Rectal smooth muscle tissue (tissue), 1 donor: Measurements from ENCODE around the gene ANKRD44.
"Not testable (repeated sequence)": the region's sequence is repeated elsewhere in the genome, so short reads cannot be mapped to it uniquely, and the experiment has no call there.

ENCODE experiments used
- H3K27ac ChIP-seq: one replicate; pipeline ENCODE4 v1.7.0; 2013; ENCODE audit warnings: low read depth, low read length, inconsistent platforms
- H3K27me3 ChIP-seq: one replicate; pipeline ENCODE4 v1.7.0; 2013; ENCODE audit warnings: low read length; ENCODE audit not compliant: control insufficient read depth, insufficient read depth
- H3K36me3 ChIP-seq: one replicate; pipeline ENCODE4 v1.7.0; 2013; ENCODE audit warnings: low read length; ENCODE audit not compliant: control insufficient read depth, insufficient read depth
- H3K4me1 ChIP-seq: one replicate; pipeline ENCODE4 v1.7.0; 2013; ENCODE audit warnings: low read length; ENCODE audit not compliant: control insufficient read depth, insufficient read depth
- H3K4me3 ChIP-seq: one replicate; pipeline ENCODE4 v1.7.0; 2013; ENCODE audit warnings: low read length
- H3K9ac ChIP-seq: one replicate; pipeline ENCODE4 v1.7.0; 2013; ENCODE audit warnings: low read length

Gene ANKRD44

DNA sequence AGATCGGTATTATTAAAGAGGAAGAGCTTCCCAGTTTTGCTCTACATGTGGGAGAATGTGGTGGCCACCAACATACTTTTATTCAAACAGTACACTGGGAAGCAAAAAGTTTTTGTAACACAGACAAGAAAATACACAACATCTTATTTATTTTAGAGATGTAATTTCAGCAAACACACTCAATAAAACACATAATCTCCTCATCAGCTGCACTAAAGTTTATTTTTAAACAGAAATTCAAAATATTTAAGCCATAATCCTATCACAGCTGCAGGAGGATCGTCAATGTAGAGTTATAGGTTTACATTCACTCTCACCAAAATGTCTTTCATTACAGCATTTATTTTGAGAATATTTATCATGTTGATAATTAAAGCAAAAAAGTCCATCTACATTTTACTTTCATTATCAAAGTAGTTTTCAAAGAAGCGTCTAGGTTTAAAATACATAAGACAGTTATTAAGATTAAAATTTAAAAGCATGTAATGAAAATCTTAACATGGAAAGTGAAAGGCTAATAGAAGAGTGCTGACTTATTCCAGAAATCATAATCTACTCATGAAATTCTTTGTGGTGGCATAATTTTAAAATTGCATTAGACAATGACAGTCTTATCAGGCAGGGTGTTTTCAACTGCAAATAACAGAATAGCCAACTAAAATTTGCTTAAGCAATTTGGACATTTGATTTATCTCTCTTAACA, 61.0 kb downstream of the ANKRD44 start:
- no peaks in the 10 kb centered on the region for H3K36me3 ChIP-seq
- H3K27ac ChIP-seq = no peak overlapping the region
- H3K9ac ChIP-seq = no peak overlapping the region
- no peak overlapping the region for H3K4me3 ChIP-seq
- peaks cover 6% of the 10 kb centered on the region for H3K4me1 ChIP-seq
- no peaks in the 10 kb centered on the region for H3K27me3 ChIP-seq

DNA sequence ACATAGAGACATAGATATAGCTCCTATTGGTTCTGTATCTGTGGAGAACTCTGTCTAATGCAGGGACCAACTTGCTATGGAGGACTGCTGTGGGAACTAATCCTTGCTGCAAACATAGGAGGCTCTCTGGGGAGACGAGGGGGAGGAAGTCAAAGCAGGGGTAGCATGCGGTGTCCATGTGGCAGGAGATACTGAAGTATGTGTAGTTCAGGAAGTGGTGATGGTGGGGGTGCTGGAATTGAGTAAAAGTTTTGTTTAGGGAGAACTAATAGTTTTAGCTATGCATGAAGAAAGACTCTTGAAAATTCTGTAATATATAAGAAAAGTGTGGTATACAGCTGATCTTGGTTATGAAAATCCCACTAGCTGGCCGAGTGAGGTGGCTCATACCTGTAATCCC, 62.0 kb downstream of the ANKRD44 start:
- Histone ChIP-seq H3K27ac (no peak overlapping the region), H3K4me1 (peaks cover 3% of the 10 kb centered on the region), H3K27me3 (no peaks in the 10 kb centered on the region), H3K36me3 (no peaks in the 10 kb centered on the region), H3K4me3 (no peak overlapping the region), H3K9ac (no peak overlapping the region)

DNA sequence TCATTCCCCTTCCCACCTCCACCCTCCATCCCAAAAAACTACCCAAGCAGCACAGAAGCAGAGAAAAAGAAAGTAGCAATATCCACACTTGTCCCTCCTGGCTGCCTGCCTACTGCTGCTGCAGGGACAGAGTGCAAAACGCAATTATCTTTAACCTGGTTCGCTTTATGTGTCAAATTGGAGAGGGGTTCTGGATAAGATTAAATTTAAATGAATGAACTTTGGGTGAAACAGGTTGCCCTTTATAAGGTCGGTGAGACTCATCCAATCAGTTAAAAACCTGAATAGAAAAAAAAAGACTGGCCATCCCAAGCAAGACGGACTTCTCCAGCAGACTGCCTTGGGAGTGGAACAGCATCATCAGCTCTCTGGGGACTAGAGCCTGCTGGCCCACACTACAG, 62.6 kb downstream of the ANKRD44 start:
- H3K27ac ChIP-seq = no peak overlapping the region
- H3K4me1 ChIP-seq = peaks cover 3% of the 10 kb centered on the region
- H3K27me3 ChIP-seq = no peaks in the 10 kb centered on the region
- no peaks in the 10 kb centered on the region for H3K36me3 ChIP-seq
- no peak overlapping the region for H3K9ac ChIP-seq
- H3K4me3 ChIP-seq = no peak overlapping the region

DNA sequence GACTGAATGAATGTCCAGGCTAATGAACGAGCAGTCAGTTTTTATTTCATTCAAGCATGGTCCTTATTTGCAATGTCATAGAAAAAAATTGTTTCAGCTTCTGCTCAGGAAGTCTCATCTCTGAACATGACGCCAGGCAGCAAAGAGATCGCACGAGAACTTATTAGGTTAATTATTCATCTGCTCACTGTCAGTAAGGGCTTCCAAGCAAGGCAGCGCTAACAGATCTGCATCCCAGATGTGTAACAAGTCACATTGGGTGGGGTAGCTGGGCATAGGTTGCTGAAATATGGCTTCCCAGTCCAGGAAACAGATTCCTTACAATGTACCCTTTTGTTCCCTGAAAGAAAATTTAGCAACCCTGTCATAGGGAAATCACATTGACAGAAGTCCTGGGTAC, 63.5 kb downstream of the ANKRD44 start:
- no peaks in the 10 kb centered on the region for H3K27me3 ChIP-seq
- H3K4me1 ChIP-seq = peaks cover 3% of the 10 kb centered on the region
- no peaks in the 10 kb centered on the region for H3K36me3 ChIP-seq
- no peak overlapping the region for H3K9ac ChIP-seq
- no peak overlapping the region for H3K27ac ChIP-seq
- H3K4me3 ChIP-seq = no peak overlapping the region

DNA sequence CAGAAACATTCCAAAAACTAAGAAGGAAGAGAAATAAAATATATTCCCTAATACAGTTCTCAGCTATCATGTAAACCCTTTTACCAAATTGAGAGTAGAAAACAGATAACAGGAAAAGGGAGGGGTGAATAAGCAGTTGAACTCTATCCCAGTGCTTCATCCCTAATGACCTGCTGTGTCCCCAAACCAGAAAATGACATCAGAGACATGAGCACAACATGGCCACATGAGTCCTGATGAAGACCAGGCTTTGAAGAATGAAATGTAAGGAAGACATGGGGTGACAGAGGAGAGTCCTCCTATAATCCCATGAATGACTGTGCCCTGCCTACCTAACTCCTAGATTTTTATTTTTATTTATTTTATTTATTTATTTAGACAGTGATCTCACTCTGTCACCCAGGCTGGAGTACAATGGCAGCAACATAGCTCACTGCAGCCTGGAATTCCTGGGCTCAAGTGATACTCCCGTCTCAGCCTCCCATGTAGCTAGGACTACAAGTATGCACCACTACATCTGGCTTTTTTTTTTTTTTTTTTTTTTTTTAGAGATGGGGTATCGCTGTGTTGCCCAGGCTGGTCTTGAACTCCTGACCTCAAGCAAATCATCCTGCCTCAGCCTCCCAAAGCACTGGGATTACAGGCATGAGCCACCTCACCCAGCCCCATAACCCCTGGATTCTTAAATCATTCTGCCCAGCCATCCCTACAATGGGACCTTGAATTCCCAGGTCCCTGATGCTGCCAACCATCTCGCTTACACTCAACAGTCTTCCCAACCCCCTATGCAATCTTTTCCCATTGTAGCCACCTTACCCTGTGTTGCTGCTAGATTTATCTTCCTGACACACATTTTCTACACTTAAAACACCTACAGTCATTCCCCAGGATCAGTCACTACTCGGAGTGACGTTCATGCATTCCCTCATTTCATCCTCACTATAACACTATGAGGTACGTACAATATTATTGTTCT, 64.5 kb downstream of the ANKRD44 start:
- Histone ChIP-seq H3K27ac (no peak overlapping the region), H3K4me3 (no peak overlapping the region), H3K4me1 (peaks cover 3% of the 10 kb centered on the region), H3K36me3 (no peaks in the 10 kb centered on the region), H3K9ac (no peak overlapping the region), H3K27me3 (no peaks in the 10 kb centered on the region)

DNA sequence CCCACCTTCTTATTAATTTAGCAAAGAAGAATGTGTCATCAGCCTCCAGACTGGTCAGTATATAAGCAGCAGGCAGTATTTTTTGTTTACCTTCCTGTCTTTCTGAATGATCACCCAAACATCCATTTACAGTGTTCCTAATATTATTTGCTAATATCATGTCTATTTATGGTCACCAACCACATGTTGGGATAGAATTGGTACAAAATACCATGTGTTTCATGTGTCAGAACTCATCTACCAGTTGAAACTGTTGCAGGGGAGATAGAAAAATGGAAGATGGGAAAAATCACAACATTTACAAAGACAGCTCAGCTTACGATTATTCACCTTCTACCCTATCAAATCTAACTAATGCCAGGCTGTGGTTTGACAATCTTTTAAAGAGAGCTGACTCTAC, 66.2 kb downstream of the ANKRD44 start:
- Histone ChIP-seq H3K4me3 (no peak overlapping the region), H3K4me1 (peaks cover 2% of the 10 kb centered on the region), H3K36me3 (no peaks in the 10 kb centered on the region), H3K9ac (no peak overlapping the region), H3K27ac (no peak overlapping the region), H3K27me3 (no peaks in the 10 kb centered on the region)

DNA sequence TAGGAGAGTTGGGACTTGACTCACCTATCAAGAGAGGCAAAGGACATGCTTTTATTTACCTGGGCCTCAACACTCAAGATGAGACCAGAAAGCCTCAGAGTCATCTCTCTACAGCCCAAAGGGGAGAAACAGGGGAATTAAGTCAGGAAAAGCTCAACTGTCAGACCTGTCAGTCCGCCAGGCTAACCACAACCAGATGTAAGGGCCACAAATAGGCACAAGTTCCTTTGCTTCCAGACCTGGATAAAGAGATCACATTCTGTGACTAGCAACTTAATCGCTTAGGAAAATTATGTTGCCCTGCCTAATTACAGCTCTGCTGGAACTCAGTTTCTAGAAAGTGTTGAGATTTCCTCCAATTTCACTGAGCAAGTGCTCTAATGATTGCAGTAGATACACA, 67.9 kb downstream of the ANKRD44 start:
- no peaks in the 10 kb centered on the region for H3K27me3 ChIP-seq
- H3K4me1 ChIP-seq = peaks cover 6% of the 10 kb centered on the region
- H3K4me3 ChIP-seq = no peak overlapping the region
- H3K36me3 ChIP-seq = no peaks in the 10 kb centered on the region
- H3K27ac ChIP-seq = no peak overlapping the region
- no peak overlapping the region for H3K9ac ChIP-seq

DNA sequence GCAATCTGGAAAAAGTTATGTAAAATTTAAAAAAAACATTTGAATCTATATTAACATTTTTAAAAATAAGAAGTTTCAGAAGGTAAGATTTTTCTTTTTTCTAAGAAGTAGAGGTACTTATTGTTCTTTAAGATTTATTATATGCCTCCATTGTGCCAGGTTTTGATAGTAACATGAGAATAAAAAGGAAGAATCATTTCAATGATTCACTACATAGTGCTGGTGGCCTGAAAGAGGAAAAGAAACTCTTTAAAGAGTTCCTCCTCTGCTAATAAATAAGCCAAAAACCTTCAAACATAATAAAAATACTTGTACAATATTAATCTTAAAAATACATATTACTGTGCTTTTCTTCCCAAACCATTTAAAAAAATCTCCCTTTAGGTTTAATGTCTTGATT, 69.0 kb downstream of the ANKRD44 start:
- Histone ChIP-seq H3K36me3 (no peaks in the 10 kb centered on the region), H3K9ac (no peak overlapping the region), H3K27me3 (no peaks in the 10 kb centered on the region), H3K27ac (no peak overlapping the region), H3K4me3 (no peak overlapping the region), H3K4me1 (peaks cover 7% of the 10 kb centered on the region)

DNA sequence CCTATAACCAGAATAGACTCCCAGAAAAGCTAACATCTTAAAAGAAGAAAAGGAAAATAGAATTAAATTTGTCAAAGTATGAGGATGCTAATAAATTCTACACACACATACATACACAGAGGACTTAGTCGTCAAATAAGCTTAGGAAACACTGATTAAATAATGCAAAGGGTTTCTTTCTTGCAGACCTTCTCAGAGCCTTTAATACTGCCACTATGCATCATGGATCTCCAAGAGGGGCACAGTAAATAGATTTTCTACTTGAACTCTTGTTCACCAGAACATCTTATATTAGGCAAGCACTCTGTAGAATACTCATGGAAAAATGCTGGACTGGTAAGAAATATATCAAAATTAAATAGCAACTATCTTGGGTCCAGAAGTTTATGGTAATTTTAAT, 69.4 kb downstream of the ANKRD44 start:
- Histone ChIP-seq H3K4me3 (no peak overlapping the region), H3K27ac (no peak overlapping the region)

DNA sequence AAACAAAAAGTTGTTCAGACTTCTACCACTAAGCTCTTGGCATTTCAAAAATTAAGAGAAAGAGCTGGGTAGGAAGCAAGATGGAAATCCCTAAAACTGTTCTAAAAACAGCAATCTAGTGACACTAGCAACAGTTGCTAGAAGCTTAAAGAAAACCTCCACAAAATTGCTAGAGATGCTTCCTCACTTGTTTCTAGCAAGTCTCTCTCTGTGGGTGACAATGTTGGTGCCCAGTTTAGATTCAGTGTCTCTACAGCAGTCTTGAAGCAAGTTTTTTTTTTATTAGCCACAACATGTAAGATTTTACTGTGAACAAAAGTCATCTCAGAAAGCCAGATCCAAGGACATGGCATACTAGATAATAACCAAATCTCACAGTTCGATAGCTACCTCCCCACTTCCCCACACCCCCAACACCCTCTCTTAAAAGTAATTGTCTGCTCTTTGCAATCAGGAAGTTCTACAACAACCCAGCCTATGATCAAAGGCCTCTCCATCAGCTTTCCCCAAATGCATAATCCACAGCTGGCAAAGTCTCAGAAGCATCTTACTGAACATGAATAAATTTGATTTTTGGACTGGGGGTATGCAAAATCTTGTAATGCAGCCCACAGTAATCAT, 70.0 kb downstream of the ANKRD44 start:
- Histone ChIP-seq H3K4me1 (peaks cover 7% of the 10 kb centered on the region), H3K9ac (no peak overlapping the region), H3K27ac (no peak overlapping the region), H3K27me3 (no peaks in the 10 kb centered on the region), H3K4me3 (no peak overlapping the region), H3K36me3 (no peaks in the 10 kb centered on the region)

More for the DNA sequence above, 69.4 kb downstream of the ANKRD44 start:
- peaks cover 7% of the 10 kb centered on the region for H3K4me1 ChIP-seq
- no peak overlapping the region for H3K9ac ChIP-seq
- no peaks in the 10 kb centered on the region for H3K27me3 ChIP-seq
- H3K36me3 ChIP-seq = no peaks in the 10 kb centered on the region

DNA sequence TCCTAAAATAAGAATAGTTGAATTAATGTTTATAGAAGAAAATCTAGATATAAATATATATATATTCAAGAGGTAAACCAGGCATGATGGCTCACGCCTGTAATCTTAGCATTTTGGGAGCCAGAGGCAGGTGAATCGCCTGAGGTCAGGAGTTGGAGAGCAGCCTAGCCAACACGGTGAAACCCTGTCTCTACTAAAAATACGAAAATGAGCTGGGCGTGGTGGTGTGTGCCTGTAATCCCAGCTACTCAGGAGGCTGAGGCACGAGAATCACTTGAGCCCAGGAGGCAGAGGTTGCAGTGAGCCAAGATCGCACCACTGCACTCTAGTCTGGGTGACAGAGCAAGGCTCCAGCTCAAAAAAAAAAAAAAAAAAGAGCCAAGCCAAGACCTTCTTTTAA, 70.6 kb downstream of the ANKRD44 start:
- H3K36me3 ChIP-seq, H3K9ac ChIP-seq, H3K4me1 ChIP-seq, H3K27me3 ChIP-seq, H3K27ac ChIP-seq, H3K4me3 ChIP-seq: not testable (repeated sequence)

DNA sequence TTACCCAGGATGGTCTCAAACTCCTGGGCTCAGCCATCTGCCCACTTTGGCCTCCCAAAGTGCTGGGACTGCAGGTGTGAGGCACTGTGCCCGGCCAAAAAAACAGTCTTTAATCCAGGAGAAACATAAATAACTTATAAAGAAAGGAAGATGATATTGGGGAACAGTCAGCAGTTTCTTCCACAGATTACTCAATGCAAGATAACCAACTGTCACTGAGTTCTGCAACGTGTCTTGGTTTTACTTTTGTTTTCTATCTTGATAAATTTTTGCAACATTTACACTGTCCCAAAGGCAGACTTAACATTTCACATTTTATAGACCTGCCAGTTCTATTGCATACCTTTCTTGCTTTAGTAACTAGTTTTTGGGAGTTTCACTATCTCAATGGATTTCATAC, 71.1 kb downstream of the ANKRD44 start:
- Histone ChIP-seq H3K4me3 (no peak overlapping the region), H3K27me3 (no peaks in the 10 kb centered on the region), H3K4me1 (peaks cover 7% of the 10 kb centered on the region), H3K27ac (no peak overlapping the region), H3K9ac (no peak overlapping the region), H3K36me3 (no peaks in the 10 kb centered on the region)
